ENCODE results near the gene VAMP1.
"Not testable (repeated sequence)": the region's sequence is repeated elsewhere in the genome, so short reads cannot be mapped to it uniquely, and the experiment has no call there.

VAMP1 gene

GRCh38 chr12:6469092-6469491 lies 1.4 kb downstream of the VAMP1 start:
- DNase-seq: no peak

DNA sequence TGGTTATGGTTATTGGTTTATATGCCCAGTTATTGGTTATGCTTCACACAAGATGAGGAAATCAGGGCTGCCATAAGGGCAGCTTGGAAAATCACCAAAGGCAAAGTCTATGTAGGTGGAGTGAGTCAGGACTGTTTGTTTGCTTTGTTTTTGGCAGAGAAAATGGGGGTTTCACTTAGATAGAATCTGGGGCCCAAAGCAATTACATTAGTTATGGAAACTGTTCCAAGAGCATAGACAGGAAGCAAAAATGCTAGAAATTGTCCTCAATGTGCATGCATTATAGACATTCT lies 2.2 kb downstream of the VAMP1 start:
- DNase-seq: no peak

DNA sequence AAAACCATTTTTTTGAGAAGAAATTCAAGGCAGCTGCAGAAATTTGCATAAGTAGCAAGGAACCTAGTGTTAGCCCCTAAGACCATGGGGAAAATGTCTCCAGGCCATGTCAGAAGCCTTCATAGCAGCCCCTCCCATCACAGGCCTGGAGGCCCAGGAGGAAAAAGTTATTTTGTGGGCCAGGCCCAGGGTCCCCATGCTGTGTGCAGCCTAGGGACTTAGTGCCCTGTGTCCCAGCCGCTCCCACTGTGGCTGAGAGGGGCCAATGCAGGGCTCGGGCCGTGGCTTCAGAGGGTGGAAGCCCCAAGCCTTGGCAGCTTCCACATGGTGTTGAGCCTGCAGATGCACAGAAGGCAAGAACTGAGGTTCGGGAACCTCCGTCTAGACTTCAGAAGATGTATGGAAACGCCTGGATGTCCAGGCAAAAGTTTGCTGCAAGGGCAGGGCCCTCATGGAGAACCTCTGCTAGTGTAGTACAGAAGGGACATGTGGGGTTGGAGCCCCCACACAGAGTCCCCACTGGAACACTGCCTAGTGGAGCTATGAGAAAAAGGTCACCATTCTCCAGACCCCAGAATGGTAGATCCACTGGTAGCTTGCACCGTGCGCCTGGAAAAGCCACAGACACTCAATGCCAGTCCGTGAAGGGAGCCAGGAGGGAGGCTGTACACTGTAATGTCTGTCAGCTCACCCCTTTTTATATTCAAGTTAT lies 2.8 kb downstream of the VAMP1 start:
- DNase-seq: not testable (repeated sequence)

- DNase-seq: not testable (repeated sequence)
These were observed 3.7 kb downstream of the VAMP1 start for GRCh38 chr12:6466751-6467150.

DNA sequence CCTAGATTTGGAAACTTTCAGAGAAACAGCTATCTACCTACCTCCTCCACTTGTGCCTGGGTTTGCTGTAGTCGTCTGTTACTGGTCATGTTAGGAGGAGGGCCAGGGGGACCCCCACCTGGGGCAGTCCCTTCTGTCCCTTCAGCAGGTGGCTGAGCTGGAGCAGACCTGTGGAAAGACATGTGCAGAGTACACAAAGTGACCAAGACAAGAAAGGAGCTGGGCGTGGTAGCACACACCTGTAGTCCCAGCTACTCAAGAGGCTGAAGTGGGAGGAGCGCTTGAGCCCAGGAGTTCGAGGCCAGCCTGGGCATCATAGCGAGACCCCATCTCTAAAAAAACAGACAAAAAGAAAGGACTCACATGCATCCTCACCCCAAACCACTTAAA lies 4.3 kb downstream of the VAMP1 start:
- no peak for DNase-seq

- peak; percentile 7 for DNase-seq
These were observed 4.9 kb downstream of the VAMP1 start for GRCh38 chr12:6465467-6466183.

DNA sequence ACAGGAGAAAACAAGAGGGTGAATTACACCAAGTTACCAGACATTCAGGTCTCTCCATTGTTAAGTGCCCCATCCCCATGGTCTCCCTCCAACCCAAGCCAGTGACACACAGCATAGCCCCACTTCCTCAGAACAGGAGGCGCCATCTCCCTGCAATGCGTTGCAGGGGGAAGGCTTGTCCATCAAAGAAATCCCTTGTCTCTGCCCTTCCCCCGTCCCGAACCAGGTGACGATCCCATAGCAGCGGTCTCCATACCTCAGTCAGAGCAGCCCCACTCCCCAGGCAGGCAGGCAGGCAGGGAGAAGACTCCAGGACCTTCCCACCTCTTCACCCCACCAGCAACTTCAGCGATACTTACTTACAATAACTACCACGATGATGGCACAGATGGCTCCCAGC lies 5.9 kb downstream of the VAMP1 start:
- DNase-seq: no peak

DNA sequence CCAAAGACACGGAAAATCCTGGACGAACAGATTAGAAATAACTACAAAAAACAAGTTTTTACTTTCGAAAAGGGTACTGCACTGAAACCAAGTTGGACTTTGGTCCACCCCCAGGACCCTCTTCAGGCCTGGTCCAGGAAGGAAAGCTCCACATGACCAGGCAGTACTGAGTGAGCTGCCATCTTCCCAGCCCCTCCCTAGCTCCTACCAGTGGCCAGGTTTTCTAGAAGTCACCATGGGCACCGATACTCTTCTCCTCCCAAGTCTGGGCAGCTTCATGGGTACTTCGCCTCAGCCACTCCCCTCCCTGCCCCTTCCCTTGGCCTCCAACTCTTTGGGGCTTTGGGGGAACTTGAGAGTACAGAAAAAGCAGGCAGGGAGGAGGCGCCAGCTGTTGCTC lies 6.6 kb downstream of the VAMP1 start:
- DNase-seq: no peak

DNA sequence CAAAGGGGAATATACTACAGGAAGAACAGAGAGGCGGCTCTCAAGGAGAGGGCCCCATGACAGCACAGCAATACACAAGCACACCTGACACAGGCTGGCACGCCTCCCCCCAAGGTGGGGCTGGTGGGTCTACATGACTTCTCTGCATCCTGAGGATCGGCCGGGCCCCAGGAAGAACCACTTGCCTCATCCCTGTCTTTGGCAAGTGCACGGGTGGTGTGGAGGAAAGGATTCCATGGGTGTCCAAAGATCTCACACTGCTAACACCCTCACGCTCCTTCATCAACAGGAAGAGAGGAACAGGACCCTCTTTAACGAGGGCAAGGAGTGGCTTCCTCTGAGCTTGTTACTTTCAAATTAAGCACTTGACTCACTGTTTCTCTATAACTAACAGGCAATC lies 7.3 kb downstream of the VAMP1 start:
- no peak for DNase-seq

DNA sequence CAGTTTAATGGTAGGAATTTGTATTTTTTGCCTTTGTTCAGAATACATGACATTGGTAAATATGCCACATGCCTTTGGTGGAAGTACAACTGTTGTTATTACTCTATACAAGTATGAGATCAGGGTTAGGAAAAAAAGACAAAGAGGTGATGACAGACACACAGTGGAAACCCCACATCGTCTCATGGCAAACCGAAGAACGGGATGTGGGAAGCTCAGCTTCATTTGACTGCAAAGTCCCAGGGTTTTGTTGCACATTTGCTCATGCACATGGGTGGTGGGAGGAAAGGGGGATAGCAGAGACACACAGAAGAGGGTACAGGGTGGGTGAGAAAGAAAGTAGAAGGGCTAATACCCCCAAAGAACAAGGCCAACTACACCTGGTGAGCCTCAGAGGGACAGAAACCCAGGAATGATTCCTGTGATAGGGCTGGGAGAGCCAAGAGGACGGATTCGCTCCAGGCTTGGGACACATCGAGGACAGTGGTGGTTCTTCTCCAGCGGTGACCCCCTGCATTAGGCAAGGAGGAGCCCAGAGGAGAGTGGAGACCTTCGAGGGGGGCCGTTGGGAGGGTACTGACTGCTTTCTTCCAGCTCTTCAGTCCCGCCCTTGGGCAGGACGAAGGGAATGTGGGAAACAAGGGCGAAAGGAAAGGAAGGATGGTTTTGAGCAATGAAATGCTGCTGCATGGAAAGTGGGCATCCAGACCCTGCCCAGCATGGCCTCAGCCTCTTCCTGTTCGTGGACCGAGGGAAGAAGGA lies 8.1 kb downstream of the VAMP1 start:
- DNase-seq: no peak

DNA sequence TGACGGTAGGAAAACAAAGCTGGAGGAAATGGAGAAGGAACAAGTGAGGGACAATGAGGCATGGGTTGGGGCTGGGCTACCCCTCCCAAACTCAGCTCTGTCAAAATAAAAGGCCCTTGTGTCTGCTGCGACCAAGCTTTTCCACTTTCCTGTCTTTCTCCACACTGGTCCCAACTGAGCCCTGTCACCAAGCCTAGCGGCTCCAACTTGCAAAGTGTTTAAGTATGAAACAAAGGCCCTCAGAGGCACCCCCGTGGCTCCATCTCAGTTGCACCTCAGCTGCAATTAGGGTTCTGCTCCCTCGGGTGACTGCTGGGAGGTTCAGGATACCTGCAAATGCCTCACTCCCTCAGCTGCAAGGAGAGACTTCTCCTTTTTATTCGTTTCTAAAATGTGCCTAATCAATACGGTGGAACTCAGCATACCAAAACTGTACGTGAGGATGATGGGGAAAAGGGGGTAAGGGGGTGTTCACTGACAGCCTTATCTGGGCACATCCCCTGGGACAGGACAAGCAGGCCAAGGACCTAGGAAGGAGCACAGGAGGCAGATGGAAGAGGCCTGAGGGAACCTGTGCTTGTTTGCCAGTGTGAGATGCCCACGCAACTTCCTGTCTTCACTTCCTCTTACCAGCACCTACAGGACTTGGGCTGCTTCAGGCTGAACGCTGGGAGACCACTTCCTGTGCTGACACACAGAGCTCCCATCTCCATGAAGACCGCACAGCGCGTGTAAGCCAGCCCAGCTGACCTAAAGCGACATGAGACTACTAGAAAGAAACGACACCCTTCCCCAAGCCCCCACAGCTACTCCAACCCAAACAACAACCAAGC lies 8.9 kb downstream of the VAMP1 start:
- DNase-seq: no peak

DNA sequence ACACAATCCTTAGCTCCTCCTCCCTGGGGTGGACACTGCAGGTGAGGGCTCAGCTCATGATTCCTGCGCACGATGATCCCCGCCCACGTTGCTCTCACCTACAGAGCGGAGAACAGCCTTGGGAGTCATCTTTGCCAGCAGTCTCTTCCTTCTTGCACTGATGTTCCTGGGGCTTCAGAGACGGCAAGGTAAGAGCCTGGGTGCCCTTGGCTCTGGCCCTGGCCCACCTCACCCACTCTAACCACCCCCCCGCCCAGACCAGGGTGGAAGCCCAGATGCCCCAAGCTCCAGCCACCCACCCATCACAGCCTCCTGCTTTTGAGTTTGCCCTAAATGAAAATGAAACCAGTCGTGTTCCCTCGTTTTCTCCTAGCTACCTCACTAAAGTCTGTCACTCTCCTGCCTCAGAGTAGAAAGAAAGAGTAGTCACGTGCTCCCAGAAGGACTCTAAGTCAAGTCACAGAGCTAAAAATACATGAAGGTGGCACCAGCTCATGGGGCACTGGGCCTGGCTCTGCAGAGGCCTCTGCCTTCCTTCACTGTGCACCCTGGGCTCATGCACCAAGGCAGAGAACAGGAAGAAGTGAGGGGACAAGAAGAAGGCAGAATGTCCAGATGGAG lies 9.6 kb downstream of the VAMP1 start:
- DNase-seq: no peak

DNA sequence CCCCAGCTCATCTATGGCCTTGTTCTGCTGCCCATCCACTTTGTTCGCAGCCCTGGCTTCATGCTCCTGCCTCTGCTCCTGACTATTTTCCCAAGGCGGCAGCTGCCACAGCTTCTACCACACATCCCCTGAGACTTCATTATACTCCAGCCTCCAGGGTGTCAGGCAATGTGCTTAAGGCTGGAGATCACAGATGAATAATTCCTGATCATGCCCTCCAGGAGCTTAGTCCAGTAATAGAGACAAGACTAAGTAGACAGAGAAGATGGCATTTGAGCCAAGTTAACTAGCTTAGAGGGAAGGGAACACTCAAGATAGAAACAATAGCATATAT lies 11.5 kb downstream of the VAMP1 start:
- DNase-seq: no peak

- DNase-seq: no peak
These were observed 12.0 kb downstream of the VAMP1 start for GRCh38 chr12:6458281-6459003.

DNA sequence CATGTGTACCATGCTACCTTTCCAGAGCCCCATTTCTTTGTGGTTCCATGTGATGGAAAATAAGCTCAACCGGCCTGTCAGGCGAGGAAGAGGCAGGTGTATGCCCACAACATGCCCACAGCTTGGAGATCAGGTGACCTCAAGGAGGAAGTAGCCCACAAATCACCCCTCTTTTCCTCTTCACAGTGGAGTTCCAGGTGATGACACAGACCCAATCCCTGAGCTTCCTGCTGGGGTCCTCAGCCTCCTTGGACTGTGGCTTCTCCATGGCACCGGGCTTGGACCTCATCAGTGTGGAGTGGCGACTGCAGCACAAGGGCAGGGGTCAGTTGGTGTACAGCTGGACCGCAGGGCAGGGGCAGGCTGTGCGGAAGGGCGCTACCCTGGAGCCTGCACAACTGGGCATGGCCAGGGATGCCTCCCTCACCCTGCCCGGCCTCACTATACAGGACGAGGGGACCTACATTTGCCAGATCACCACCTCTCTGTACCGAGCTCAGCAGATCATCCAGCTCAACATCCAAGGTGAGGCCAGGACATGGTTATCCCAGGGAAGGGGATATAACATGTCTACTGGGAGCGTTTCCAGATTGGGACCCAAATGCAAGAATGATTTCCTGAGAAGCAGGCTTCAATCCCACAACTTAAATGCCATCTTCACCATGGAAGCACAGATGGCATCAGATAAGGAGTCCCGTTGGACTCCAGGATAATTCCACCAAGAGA lies 13.1 kb downstream of the VAMP1 start:
- no peak for DNase-seq

DNA sequence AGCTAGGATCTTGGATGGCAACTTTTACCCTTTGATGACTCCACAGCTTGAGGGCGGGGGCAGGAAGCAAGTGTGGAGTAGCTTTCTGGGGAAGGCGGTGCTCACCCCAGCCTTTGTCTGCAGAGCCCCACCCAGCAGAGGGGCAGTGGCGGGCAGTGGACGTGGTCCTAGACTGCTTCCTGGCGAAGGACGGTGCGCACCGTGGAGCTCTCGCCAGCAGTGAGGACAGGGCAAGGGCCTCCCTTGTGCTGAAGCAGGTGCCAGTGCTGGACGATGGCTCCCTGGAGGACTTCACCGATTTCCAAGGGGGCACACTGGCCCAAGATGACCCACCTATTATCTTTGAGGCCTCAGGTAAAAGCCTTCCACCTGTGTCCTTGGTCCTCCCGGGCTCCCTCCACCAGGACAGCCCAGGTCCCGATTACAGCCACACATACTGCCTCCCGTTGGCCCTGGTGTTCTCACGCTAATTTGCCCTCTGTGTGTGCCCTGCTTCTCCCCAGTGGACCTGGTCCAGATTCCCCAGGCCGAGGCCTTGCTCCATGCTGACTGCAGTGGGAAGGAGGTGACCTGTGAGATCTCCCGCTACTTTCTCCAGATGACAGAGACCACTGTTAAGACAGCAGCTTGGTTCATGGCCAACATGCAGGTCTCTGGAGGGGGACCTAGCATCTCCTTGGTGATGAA lies 17.4 kb downstream of the VAMP1 start:
- no peak for DNase-seq

- no peak for DNase-seq
These were observed 18.1 kb downstream of the VAMP1 start for GRCh38 chr12:6452245-6452943.

DNA sequence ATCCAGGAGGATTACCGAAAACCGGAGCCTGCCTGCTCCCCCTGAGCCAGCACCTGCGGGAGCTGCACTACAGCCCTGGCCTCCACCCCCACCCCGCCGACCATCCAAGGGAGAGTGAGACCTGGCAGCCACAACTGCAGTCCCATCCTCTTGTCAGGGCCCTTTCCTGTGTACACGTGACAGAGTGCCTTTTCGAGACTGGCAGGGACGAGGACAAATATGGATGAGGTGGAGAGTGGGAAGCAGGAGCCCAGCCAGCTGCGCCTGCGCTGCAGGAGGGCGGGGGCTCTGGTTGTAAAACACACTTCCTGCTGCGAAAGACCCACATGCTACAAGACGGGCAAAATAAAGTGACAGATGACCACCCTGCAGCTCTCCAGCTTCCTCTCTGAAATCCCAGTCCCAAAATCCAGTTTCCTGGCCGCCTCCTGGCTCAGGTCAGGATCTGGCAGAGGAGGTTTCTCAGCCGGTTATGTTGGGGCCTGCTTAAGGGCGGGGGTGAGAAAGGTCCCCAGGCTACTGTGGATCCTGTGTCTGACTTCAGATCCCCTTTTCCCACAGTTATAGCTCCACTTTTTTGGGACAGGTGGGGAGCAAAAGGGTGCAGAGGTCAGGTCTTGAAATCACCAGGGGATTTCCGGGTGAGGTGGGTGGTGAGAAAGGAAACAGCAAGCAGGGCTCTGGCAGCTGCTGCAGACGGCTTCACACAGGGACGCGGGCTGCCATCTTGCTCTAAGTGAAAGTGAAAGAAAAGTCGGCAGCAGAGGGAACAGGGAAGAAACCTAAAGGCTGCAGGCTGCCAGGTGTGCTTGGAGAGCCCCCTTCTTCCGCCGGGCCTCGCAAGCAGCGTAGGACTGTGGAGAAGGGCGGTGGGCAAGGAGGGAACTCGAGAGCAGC lies 18.9 kb downstream of the VAMP1 start, which contains the start of gene TAPBPL:
Gene TAPBPL (plus strand): TSS at position 695 of the 897 bp plus-strand sequence. CDS start 207 bp downstream, outside the sequence.
- peak; percentile 80 for DNase-seq

DNA sequence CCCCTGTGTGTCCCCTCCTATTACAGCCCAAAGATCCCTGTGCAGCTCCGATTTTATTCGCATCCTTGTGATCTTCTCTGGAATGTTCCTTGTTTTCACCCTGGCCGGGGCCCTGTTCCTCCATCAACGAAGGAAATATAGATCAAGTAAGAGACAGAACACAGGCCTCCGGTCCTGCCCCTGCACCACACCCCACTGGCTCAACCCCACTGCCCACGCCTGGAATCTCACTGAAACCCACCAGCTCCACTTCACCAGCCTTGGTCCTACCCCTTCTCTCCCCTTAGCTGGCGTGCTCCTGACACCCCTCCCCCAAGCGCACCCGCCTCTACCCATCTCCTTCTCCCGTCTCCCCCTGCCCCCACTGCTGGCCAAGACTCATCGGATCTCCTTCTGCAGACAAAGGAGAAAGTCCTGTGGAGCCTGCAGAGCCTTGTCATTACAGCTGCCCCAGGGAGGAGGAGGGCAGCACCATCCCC lies 19.6 kb downstream of the VAMP1 start:
- DNase-seq: no peak
